ENCODE measurements around the gene MPZL1. TPM values are rescaled to one million over a fixed set of nuclear protein-coding genes. Genes with fewer than 3 reads are reported as not detected.
A peak's percentile ranks its signal among the peaks of the same experiment; 100 is the strongest.

MPZL1 gene
- total RNA-seq, 1 donor from 2014 or later: 149 TPM

- peak; percentile 41 for DNase-seq
- no peaks in the 10 kb centered on the region for H3K36me3 Mint-ChIP-seq (ENCODE audit: unreplicated experiment)
- peak overlapping the region; percentile 57 for H3K27ac Mint-ChIP-seq (ENCODE audit: unreplicated experiment)
- peaks cover 33% of the 10 kb centered on the region for H3K9me3 Mint-ChIP-seq (ENCODE audit: unreplicated experiment)
- H3K4me1 Mint-ChIP-seq (ENCODE audit: low read depth, unreplicated experiment): peaks cover 12% of the 10 kb centered on the region
- H3K4me3 Mint-ChIP-seq (ENCODE audit: unreplicated experiment): peak overlapping the region; percentile 98
- peaks cover 31% of the 10 kb centered on the region for H3K27me3 Mint-ChIP-seq (ENCODE audit: unreplicated experiment)
- TF ChIP-seq CTCF (IDR thresholded peaks at IDR 0.05; ENCODE audit: partially characterized antibody, unreplicated experiment): no peak
Measured at GRCh38 chr1:167713330-167714081, 8.3 kb upstream of the MPZL1 start.

GRCh38 chr1:167714098-167714438 lies 7.7 kb upstream of the MPZL1 start:
- no peak overlapping the region for H3K27ac Mint-ChIP-seq (ENCODE audit: unreplicated experiment)
- H3K36me3 Mint-ChIP-seq (ENCODE audit: unreplicated experiment): no peaks in the 10 kb centered on the region
- no peak for DNase-seq
- peaks cover 16% of the 10 kb centered on the region for H3K4me1 Mint-ChIP-seq (ENCODE audit: low read depth, unreplicated experiment)
- TF ChIP-seq CTCF (IDR thresholded peaks at IDR 0.05; ENCODE audit: partially characterized antibody, unreplicated experiment): no peak
- peak overlapping the region; percentile 98 for H3K4me3 Mint-ChIP-seq (ENCODE audit: unreplicated experiment)
- H3K9me3 Mint-ChIP-seq (ENCODE audit: unreplicated experiment): peaks cover 33% of the 10 kb centered on the region
- H3K27me3 Mint-ChIP-seq (ENCODE audit: unreplicated experiment): peaks cover 31% of the 10 kb centered on the region

- Mint-ChIP-seq H3K36me3 (ENCODE audit: unreplicated experiment) (no peaks in the 10 kb centered on the region), H3K4me1 (ENCODE audit: low read depth, unreplicated experiment) (peaks cover 21% of the 10 kb centered on the region), H3K27ac (ENCODE audit: unreplicated experiment) (peak overlapping the region; percentile 97), H3K27me3 (ENCODE audit: unreplicated experiment) (peaks cover 31% of the 10 kb centered on the region), H3K9me3 (ENCODE audit: unreplicated experiment) (peaks cover 33% of the 10 kb centered on the region), H3K4me3 (ENCODE audit: unreplicated experiment) (peak overlapping the region; percentile 96)
- peak; percentile 85 for DNase-seq
- TF ChIP-seq CTCF (IDR thresholded peaks at IDR 0.05; ENCODE audit: partially characterized antibody, unreplicated experiment): no peak
Measured at GRCh38 chr1:167714439-167715156, 7.2 kb upstream of the MPZL1 start.

GRCh38 chr1:167715157-167715999 lies 6.4 kb upstream of the MPZL1 start:
- peak; percentile 86 for DNase-seq
- peaks cover 33% of the 10 kb centered on the region for H3K9me3 Mint-ChIP-seq (ENCODE audit: unreplicated experiment)
- H3K27ac Mint-ChIP-seq (ENCODE audit: unreplicated experiment): peak overlapping the region; percentile 97
- peaks cover 21% of the 10 kb centered on the region for H3K4me1 Mint-ChIP-seq (ENCODE audit: low read depth, unreplicated experiment)
- H3K36me3 Mint-ChIP-seq (ENCODE audit: unreplicated experiment): no peaks in the 10 kb centered on the region
- peak; percentile 84 for TF ChIP-seq CTCF (IDR thresholded peaks at IDR 0.05; ENCODE audit: partially characterized antibody, unreplicated experiment)
- H3K27me3 Mint-ChIP-seq (ENCODE audit: unreplicated experiment): peaks cover 31% of the 10 kb centered on the region
- H3K4me3 Mint-ChIP-seq (ENCODE audit: unreplicated experiment): peak overlapping the region; percentile 96
